Measurements from ENCODE around the gene PHF1. TPM values are rescaled to one million over a fixed set of nuclear protein-coding genes. Genes with fewer than 3 reads are reported as not detected.
A peak's percentile ranks its signal among the peaks of the same experiment; 100 is the strongest.

The PHF1 gene
- polyA plus RNA-seq, 1 donor (not counting 4 experiments of a cell fraction or from before 2014, with no cell fraction given), result 15.8 TPM

GRCh38 chr6:33416386-33417127 lies 5.7 kb downstream of the PHF1 start:
- peak overlapping the region; percentile 92 for H3K4me2 ChIP-seq (ENCODE audit: control insufficient read depth, extremely low read depth, insufficient read depth, low read depth, low read length)
- dilution Hi-C loops (cut with MboI; ENCODE audit: extremely low pct_ligation_motif_present, low sequenced_read_pairs), result no loop called here

GRCh38 chr6:33417128-33417902 lies 6.5 kb downstream of the PHF1 start:
- H3K4me2 ChIP-seq (ENCODE audit: control insufficient read depth, extremely low read depth, insufficient read depth, low read depth, low read length), result peak overlapping the region; percentile 92
- DNase-seq (ENCODE audit: low read depth, low spot score) (no peak), FAIRE-seq (peak; percentile 85)
- peaks cover 24% of the 10 kb centered on the region for H3K79me2 ChIP-seq (ENCODE audit: control insufficient read depth, insufficient read depth, low read length)
- peak overlapping the region; percentile 84 to 97 (median 96) for H3K4me3 ChIP-seq (ENCODE audit: control insufficient read depth in 2 of 3, extremely low read depth in 1 of 3, insufficient read depth in 2 of 3, low read depth in 1 of 3, low read length in 3 of 3)
- dilution Hi-C loops (cut with MboI; ENCODE audit: extremely low pct_ligation_motif_present, low sequenced_read_pairs), result no loop called here
- no peak for TF ChIP-seq CTCF (optimal IDR thresholded peaks at IDR 0.05 in 1 of 3, IDR thresholded peaks at IDR 0.05 in 1 of 3, conservative IDR thresholded peaks at IDR 0.05 in 1 of 3; ENCODE audit: extremely low read depth in 1 of 3, insufficient read depth in 2 of 3, low read length in 3 of 3)
- no peak for TF ChIP-seq EZH2 (IDR thresholded peaks at IDR 0.05; ENCODE audit: low read length)
- peak overlapping the region; percentile 93 for H3K27ac ChIP-seq (ENCODE audit: control insufficient read depth, insufficient read depth, low read length)
- H3K9me1 ChIP-seq (ENCODE audit: control insufficient read depth, extremely low read depth, insufficient read depth, low read length), result no peaks in the 10 kb centered on the region
- peak overlapping the region; percentile 39 for H2AFZ ChIP-seq (ENCODE audit: control insufficient read depth, low read length)
- H4K20me1 ChIP-seq (ENCODE audit: control insufficient read depth, extremely low read depth, insufficient read depth, low read length), result peaks cover 5% of the 10 kb centered on the region
- peaks cover 24 to 41% of the 10 kb centered on the region in 2 experiments for H3K36me3 ChIP-seq (ENCODE audit: control insufficient read depth in 2 of 2, extremely low read depth in 1 of 2, insufficient read depth in 2 of 2, low read length in 2 of 2)
- no peaks in the 10 kb centered on the region for H3K27me3 ChIP-seq (ENCODE audit: control insufficient read depth, extremely low read depth, insufficient read depth, low read length)
- H3K4me1 ChIP-seq (ENCODE audit: control insufficient read depth, extremely low read depth, insufficient read depth, low read length), result peaks cover 25% of the 10 kb centered on the region
- no peaks in the 10 kb centered on the region for H3K9me3 ChIP-seq (ENCODE audit: control insufficient read depth, low read depth, low read length)
- H3K9ac ChIP-seq (ENCODE audit: control insufficient read depth, extremely low read depth, insufficient read depth, low read length), result peak overlapping the region; percentile 94

More at GRCh38 chr6:33416386-33417127, 5.7 kb downstream of the PHF1 start:
- Histone ChIP-seq H3K9me3 (ENCODE audit: control insufficient read depth, low read depth, low read length) (no peaks in the 10 kb centered on the region), H3K9me1 (ENCODE audit: control insufficient read depth, extremely low read depth, insufficient read depth, low read length) (no peaks in the 10 kb centered on the region), H3K79me2 (ENCODE audit: control insufficient read depth, insufficient read depth, low read length) (peaks cover 24% of the 10 kb centered on the region), H3K27ac (ENCODE audit: control insufficient read depth, insufficient read depth, low read length) (peak overlapping the region; percentile 93), H2AFZ (ENCODE audit: control insufficient read depth, low read length) (no peak overlapping the region), H4K20me1 (ENCODE audit: control insufficient read depth, extremely low read depth, insufficient read depth, low read length) (peaks cover 5% of the 10 kb centered on the region), H3K9ac (ENCODE audit: control insufficient read depth, extremely low read depth, insufficient read depth, low read length) (peak overlapping the region; percentile 94), H3K36me3 (ENCODE audit: control insufficient read depth in 2 of 2, extremely low read depth in 1 of 2, insufficient read depth in 2 of 2, low read length in 2 of 2) (peaks cover 24 to 41% of the 10 kb centered on the region in 2 experiments), H3K4me3 (ENCODE audit: control insufficient read depth in 2 of 3, extremely low read depth in 1 of 3, insufficient read depth in 2 of 3, low read depth in 1 of 3, low read length in 3 of 3) (peak overlapping the region; percentile 84 to 97 (median 96)), H3K27me3 (ENCODE audit: control insufficient read depth, extremely low read depth, insufficient read depth, low read length) (no peaks in the 10 kb centered on the region), H3K4me1 (ENCODE audit: control insufficient read depth, extremely low read depth, insufficient read depth, low read length) (peaks cover 27% of the 10 kb centered on the region)
- no peak for DNase-seq (ENCODE audit: low read depth, low spot score)
- TF ChIP-seq CTCF (optimal IDR thresholded peaks at IDR 0.05 in 1 of 3, IDR thresholded peaks at IDR 0.05 in 1 of 3, conservative IDR thresholded peaks at IDR 0.05 in 1 of 3; ENCODE audit: extremely low read depth in 1 of 3, insufficient read depth in 2 of 3, low read length in 3 of 3), result no peak
- no peak for TF ChIP-seq EZH2 (IDR thresholded peaks at IDR 0.05; ENCODE audit: low read length)
- FAIRE-seq, result no peak

Measured in keratinocyte (primary cell).